ENCODE measurements around the gene SCG5. TPM values are rescaled to one million over a fixed set of nuclear protein-coding genes. Genes with fewer than 3 reads are reported as not detected.
A peak's percentile ranks its signal among the peaks of the same experiment; 100 is the strongest.

Gene SCG5
- total and polyA plus RNA-seq, 2 donors (not counting 1 experiment from before 2014, with no cell fraction given) = 27.8 to 39.8 TPM

DNA sequence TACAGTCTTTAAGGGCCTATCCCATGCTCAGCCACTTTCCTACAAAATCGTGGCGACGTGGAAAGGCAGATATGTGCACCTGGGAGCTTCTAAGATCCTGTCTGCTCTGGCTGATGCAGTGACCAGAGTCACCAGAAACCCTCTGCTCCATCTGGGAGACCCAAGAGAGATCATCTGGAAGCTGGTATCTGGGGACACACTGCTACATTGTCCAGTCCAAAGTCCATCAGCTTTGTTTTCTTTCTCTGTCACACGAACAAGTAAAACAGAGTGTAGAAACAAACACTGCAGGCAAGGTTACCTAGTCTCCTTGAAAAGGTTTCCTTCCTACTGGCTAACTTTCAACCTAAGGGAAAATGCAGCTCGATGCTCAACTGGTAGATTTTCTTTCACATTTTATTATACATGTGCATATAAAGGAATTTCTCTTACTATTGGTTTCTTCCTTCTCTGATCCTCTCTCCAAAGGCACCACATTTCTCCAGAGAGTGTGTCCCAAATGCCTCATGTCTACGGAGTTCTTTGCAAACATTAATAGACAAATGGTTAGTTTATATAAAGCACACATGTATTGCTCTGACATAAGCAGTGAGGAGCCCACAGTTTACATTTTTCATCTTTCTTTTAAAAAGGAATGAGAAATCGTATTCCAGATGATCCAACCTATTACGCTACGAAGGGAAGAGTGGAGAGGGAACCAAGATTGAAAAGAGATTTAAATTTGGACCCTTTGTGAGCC, 68.0 kb downstream of the SCG5 start:
- no peaks in the 10 kb centered on the region for H3K9me3 ChIP-seq (ENCODE audit: control insufficient read depth, insufficient read depth, low read depth, low read length)
- H2AFZ ChIP-seq (ENCODE audit: low read length) = no peak overlapping the region
- TF ChIP-seq, protein P1, sequence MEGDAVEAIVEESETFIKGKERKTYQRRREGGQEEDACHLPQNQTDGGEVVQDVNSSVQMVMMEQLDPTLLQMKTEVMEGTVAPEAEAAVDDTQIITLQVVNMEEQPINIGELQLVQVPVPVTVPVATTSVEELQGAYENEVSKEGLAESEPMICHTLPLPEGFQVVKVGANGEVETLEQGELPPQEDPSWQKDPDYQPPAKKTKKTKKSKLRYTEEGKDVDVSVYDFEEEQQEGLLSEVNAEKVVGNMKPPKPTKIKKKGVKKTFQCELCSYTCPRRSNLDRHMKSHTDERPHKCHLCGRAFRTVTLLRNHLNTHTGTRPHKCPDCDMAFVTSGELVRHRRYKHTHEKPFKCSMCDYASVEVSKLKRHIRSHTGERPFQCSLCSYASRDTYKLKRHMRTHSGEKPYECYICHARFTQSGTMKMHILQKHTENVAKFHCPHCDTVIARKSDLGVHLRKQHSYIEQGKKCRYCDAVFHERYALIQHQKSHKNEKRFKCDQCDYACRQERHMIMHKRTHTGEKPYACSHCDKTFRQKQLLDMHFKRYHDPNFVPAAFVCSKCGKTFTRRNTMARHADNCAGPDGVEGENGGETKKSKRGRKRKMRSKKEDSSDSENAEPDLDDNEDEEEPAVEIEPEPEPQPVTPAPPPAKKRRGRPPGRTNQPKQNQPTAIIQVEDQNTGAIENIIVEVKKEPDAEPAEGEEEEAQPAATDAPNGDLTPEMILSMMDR (conservative IDR thresholded peaks at IDR 0.05 in 1 of 2, IDR thresholded peaks at IDR 0.05 in 1 of 2; ENCODE audit: low read depth in 1 of 2, low read length in 2 of 2) = no peak
- no peaks in the 10 kb centered on the region for H3K36me3 ChIP-seq (ENCODE audit: control insufficient read depth, insufficient read depth, low read length)
- DNase-seq (ENCODE audit: low read depth in 2 of 2) = peak in 1 of 2 donors; percentile 42
- H3K4me2 ChIP-seq (ENCODE audit: extremely low read depth, insufficient read depth, low read length) = no peak overlapping the region
- H3K27ac ChIP-seq (ENCODE audit: insufficient read depth, low read length) = no peak overlapping the region
- no peak overlapping the region for H3K9ac ChIP-seq (ENCODE audit: insufficient read depth, low read length)
- no peak overlapping the region for H3K4me3 ChIP-seq (replicated peaks in 1 of 4; ENCODE audit: control extremely low read depth in 1 of 4, insufficient read depth in 1 of 4, low read depth in 3 of 4, low read length in 4 of 4)
- H3K27me3 ChIP-seq (ENCODE audit: control insufficient read depth, insufficient read depth, low read length) = no peaks in the 10 kb centered on the region
- no peaks in the 10 kb centered on the region for H4K20me1 ChIP-seq (ENCODE audit: control insufficient read depth, extremely low read depth, insufficient read depth, low read length)
- peaks cover 7% of the 10 kb centered on the region for H3K4me1 ChIP-seq (ENCODE audit: control insufficient read depth, extremely low read depth, insufficient read depth, low read length)
- H3K79me2 ChIP-seq (ENCODE audit: control insufficient read depth, insufficient read depth, low read length) = no peaks in the 10 kb centered on the region

DNA sequence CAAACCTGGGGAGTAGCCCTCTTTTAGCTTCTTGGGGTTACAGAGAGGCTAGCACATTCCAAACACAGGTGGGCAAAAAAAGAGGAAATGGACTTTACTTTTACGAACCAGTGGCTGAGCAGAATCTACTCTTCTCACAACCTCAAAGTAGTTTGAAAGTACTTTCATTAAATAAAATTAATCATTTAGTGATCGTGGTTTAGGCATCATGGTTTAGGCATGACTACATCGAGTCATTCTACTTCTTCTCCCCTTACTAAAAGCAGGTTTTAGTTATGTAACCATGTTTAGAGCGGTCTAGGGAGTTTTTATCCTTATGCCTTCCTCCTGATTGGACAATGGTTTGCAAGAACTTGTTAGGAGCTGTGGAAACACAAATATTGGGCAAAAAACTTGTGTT, 73.8 kb downstream of the SCG5 start:
- Histone ChIP-seq H3K9me3 (ENCODE audit: control insufficient read depth, insufficient read depth, low read depth, low read length) (no peaks in the 10 kb centered on the region), H3K9ac (ENCODE audit: insufficient read depth, low read length) (no peak overlapping the region), H3K4me1 (ENCODE audit: control insufficient read depth, extremely low read depth, insufficient read depth, low read length) (peaks cover 2% of the 10 kb centered on the region), H3K4me3 (replicated peaks in 1 of 4; ENCODE audit: control extremely low read depth in 1 of 4, insufficient read depth in 1 of 4, low read depth in 3 of 4, low read length in 4 of 4) (no peak overlapping the region), H2AFZ (ENCODE audit: low read length) (no peak overlapping the region), H3K27me3 (ENCODE audit: control insufficient read depth, insufficient read depth, low read length) (peaks cover 20% of the 10 kb centered on the region), H3K79me2 (ENCODE audit: control insufficient read depth, insufficient read depth, low read length) (peaks cover 24% of the 10 kb centered on the region), H3K27ac (ENCODE audit: insufficient read depth, low read length) (no peak overlapping the region), H4K20me1 (ENCODE audit: control insufficient read depth, extremely low read depth, insufficient read depth, low read length) (no peaks in the 10 kb centered on the region), H3K4me2 (ENCODE audit: extremely low read depth, insufficient read depth, low read length) (no peak overlapping the region), H3K36me3 (ENCODE audit: control insufficient read depth, insufficient read depth, low read length) (peaks cover 2% of the 10 kb centered on the region)
- TF ChIP-seq EZH2 (IDR thresholded peaks at IDR 0.05; ENCODE audit: low read length, missing control alignments) = no peak
- TF ChIP-seq, protein P1 (conservative IDR thresholded peaks at IDR 0.05 in 1 of 2, IDR thresholded peaks at IDR 0.05 in 1 of 2; ENCODE audit: low read depth in 1 of 2, low read length in 2 of 2) = no peak
- peak; percentile 27 to 85 for DNase-seq (ENCODE audit: low read depth in 2 of 2)

DNA sequence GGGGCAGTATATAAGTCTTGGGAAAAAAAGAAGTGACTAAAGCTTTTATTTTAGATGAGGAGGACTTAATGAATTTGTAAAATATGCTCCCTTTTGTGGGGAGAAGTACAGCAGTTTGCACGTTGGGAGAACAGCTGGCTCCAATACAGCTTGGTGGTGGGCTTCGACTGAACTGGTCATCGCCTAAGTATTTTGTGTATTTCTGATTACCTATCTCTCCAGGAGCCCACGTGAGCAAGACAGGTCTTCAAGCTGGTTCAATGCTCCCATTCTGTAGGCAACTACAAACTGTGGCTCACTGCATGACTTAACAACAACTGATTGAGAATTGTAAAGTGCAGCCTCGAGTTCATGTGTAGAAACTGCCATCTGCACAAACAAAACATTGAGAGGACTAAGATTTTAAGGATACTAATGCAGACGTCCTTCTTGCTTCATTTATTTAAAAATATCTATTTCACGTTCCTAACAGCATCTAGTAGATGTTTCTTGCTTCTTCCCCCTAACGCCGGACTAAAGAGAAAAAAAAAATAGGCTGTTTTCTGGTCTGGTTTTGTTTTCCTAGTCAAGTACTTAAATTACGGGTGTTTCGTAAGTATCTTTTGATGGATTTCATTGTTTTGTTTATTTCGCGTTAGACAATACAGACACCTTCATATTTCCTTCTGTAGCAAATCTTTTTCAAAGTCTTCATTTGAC, 74.9 kb downstream of the SCG5 start:
- Histone ChIP-seq H3K4me3 (replicated peaks in 1 of 4; ENCODE audit: control extremely low read depth in 1 of 4, insufficient read depth in 1 of 4, low read depth in 3 of 4, low read length in 4 of 4) (peak overlapping the region in 2 of 4 experiments; percentile 51 to 72), H2AFZ (ENCODE audit: low read length) (no peak overlapping the region), H3K27ac (ENCODE audit: insufficient read depth, low read length) (no peak overlapping the region), H3K9ac (ENCODE audit: insufficient read depth, low read length) (no peak overlapping the region), H3K4me2 (ENCODE audit: extremely low read depth, insufficient read depth, low read length) (peak overlapping the region; percentile 77), H3K27me3 (ENCODE audit: control insufficient read depth, insufficient read depth, low read length) (peaks cover 20% of the 10 kb centered on the region), H3K9me3 (ENCODE audit: control insufficient read depth, insufficient read depth, low read depth, low read length) (no peaks in the 10 kb centered on the region), H3K36me3 (ENCODE audit: control insufficient read depth, insufficient read depth, low read length) (peaks cover 2% of the 10 kb centered on the region), H3K4me1 (ENCODE audit: control insufficient read depth, extremely low read depth, insufficient read depth, low read length) (peaks cover 2% of the 10 kb centered on the region), H3K79me2 (ENCODE audit: control insufficient read depth, insufficient read depth, low read length) (peaks cover 35% of the 10 kb centered on the region), H4K20me1 (ENCODE audit: control insufficient read depth, extremely low read depth, insufficient read depth, low read length) (no peaks in the 10 kb centered on the region)
- TF ChIP-seq, protein P1 (conservative IDR thresholded peaks at IDR 0.05 in 1 of 2, IDR thresholded peaks at IDR 0.05 in 1 of 2; ENCODE audit: low read depth in 1 of 2, low read length in 2 of 2) = no peak
- TF ChIP-seq EZH2 (IDR thresholded peaks at IDR 0.05; ENCODE audit: low read length, missing control alignments) = no peak
- peak; percentile 32 to 51 for DNase-seq (ENCODE audit: low read depth in 2 of 2)
